SK-N-SH (cell line): ENCODE data around the gene GASK1A. TPM values are rescaled to one million over a fixed set of nuclear protein-coding genes. Genes with fewer than 3 reads are reported as not detected.

Experiments
- CTCF ChIA-PET: fragments of 300-600, 350-600 bp; formaldehyde crosslinking; extraction: SDS; loops from one replicate; lab custom pipeline; 2021; lab: Yijun Ruan, JAX
- POLR2A ChIA-PET: fragments of 350-600 bp; sonication (Branson Sonifier 250); formaldehyde crosslinking; extraction: SDS; loops from one replicate; lab custom pipeline; 2020; ENCODE audit warnings: antibody characterized with exemption, inconsistent platforms; lab: Yijun Ruan, JAX
- DNase-seq: peaks from one replicate; pipeline ENCODE4 v3.0.0; 2012
- H2AFZ ChIP-seq: fragments of 200-600 bp; sonication (generic); 2 replicates; pipeline ENCODE4 v1.8.1; 2016; ENCODE audit warnings: antibody characterized with exemption, mild to moderate bottlenecking, low read depth
- H3F3A ChIP-seq: fragments of 200-600 bp; sonication (generic); replicated peaks from 2 replicates; pipeline ENCODE3; 2016; ENCODE audit warnings: antibody characterized with exemption, mild to moderate bottlenecking; ENCODE audit not compliant: insufficient read depth
- H3K27ac ChIP-seq, 2 experiments: fragments of 200-500 bp in 1 of 2; fragments of 200-600 bp in 1 of 2; sonication (Bioruptor generic) in 1 of 2; sonication (generic), shearing (Covaris generic) in 1 of 2; 2 replicates each; pipeline versions ENCODE4 v1.5.1 to v1.6.1; 2014 to 2016; ENCODE audit warnings: low read depth in 2 of 2, inconsistent platforms in 1 of 2, low read length in 1 of 2, mild to moderate bottlenecking in 1 of 2, mixed read lengths in 1 of 2
- H3K27me3 ChIP-seq: fragments of 200-600 bp; sonication (generic), shearing (Covaris generic); 2 replicates; pipeline ENCODE4 v1.6.1; 2016; ENCODE audit warnings: mixed run types; ENCODE audit not compliant: insufficient read depth
- H3K36me3 ChIP-seq, 2 experiments: fragments of 200-500 bp in 1 of 2; fragments of 200-600 bp in 1 of 2; sonication (Bioruptor generic) in 1 of 2; sonication (generic) in 1 of 2; replicated peaks in 1 of 2; 2 replicates each; pipeline versions ENCODE3 to v1.5.1; 2014 to 2016; ENCODE audit warnings: low read length in 1 of 2, mild to moderate bottlenecking in 1 of 2; ENCODE audit not compliant: insufficient read depth in 2 of 2, control insufficient read depth in 1 of 2
- H3K4me1 ChIP-seq, 2 experiments: fragments of 200-500 bp in 1 of 2; fragments of 200-600 bp in 1 of 2; sonication (Bioruptor generic) in 1 of 2; sonication (generic), shearing (Covaris generic) in 1 of 2; 2 replicates each; pipeline versions ENCODE4 v1.5.1 to v1.6.1; 2014 to 2016; ENCODE audit warnings: low read depth in 1 of 2, low read length in 1 of 2, mixed run types in 1 of 2; ENCODE audit not compliant: insufficient read depth in 2 of 2, control insufficient read depth in 1 of 2
- H3K4me2 ChIP-seq: fragments of 200-600 bp; sonication (generic), shearing (Covaris generic); 2 replicates; pipeline ENCODE4 v1.6.1; 2017; ENCODE audit warnings: mixed run types
- H3K4me3 ChIP-seq, 2 experiments: fragments of 200-500 bp in 1 of 2; fragments of 200-600 bp in 1 of 2; sonication (Bioruptor generic) in 1 of 2; sonication (generic), shearing (Covaris generic) in 1 of 2; 2 replicates each; pipeline versions ENCODE4 v1.5.1 to v1.8.1; 2014 to 2016; ENCODE audit warnings: low read depth in 2 of 2, inconsistent platforms in 1 of 2, low read length in 1 of 2, mild to moderate bottlenecking in 1 of 2, mixed read lengths in 1 of 2, moderate library complexity in 1 of 2
- H3K79me2 ChIP-seq: fragments of 200-600 bp; sonication (generic); 2 replicates; pipeline ENCODE4 v1.8.1; 2017; ENCODE audit warnings: mild to moderate bottlenecking; ENCODE audit not compliant: insufficient read depth
- H3K9ac ChIP-seq: fragments of 200-600 bp; sonication (generic); 2 replicates; pipeline ENCODE4 v1.6.1; 2017; ENCODE audit warnings: mixed run types
- H3K9me2 ChIP-seq: fragments of 200-600 bp; sonication (generic); 2 replicates; pipeline ENCODE4 v1.6.1; 2017; ENCODE audit warnings: mixed run types
- H3K9me3 ChIP-seq: fragments of 200-600 bp; sonication (generic); 2 replicates; pipeline ENCODE4 v1.6.1; 2017; ENCODE audit warnings: mixed run types, mild to moderate bottlenecking, moderate library complexity
- H4K20me1 ChIP-seq: fragments of 200-600 bp; sonication (generic); 2 replicates; pipeline ENCODE4 v1.6.1; 2017; ENCODE audit warnings: mild to moderate bottlenecking, mixed run types; ENCODE audit not compliant: insufficient read depth
- EZH2phosphoT487 ChIP-seq: fragments of 200-600 bp; sonication (generic); IDR thresholded peaks from 2 replicates; pipeline ENCODE4 v1.6.1; 2017; ENCODE audit warnings: low read depth, mixed run types, mild to moderate bottlenecking, antibody characterized with exemption, moderate library complexity, borderline replicate concordance
- FOSL2 ChIP-seq: IDR thresholded peaks from 2 replicates; pipeline ENCODE4 v1.4.0; 2012; ENCODE audit warnings: low read depth, mild to moderate bottlenecking, moderate library complexity, borderline replicate concordance
- IRF3 ChIP-seq: fragments of 150-350 bp; IDR thresholded peaks from 2 replicates; pipeline ENCODE4 v1.6.1; 2016; ENCODE audit warnings: mild to moderate bottlenecking, low read depth, low read length
- MXI1 ChIP-seq: IDR thresholded peaks from 2 replicates; pipeline ENCODE4 v1.6.1; 2012; ENCODE audit warnings: mild to moderate bottlenecking, low read depth, low read length, improper control_type of control experiment
- PBX3 ChIP-seq: IDR thresholded peaks from 2 replicates; pipeline ENCODE4; 2012
- REST ChIP-seq: IDR thresholded peaks from 2 replicates; pipeline ENCODE4 v1.6.1; 2012; ENCODE audit warnings: mild to moderate bottlenecking, low read depth, low read length, moderate library complexity
- USF1 ChIP-seq: IDR thresholded peaks from 2 replicates; pipeline ENCODE4 v1.4.0; 2012; ENCODE audit warnings: low read depth, borderline replicate concordance
- YY1 ChIP-seq: IDR thresholded peaks from 2 replicates; pipeline ENCODE4 v1.4.0; 2012; ENCODE audit warnings: low read depth, mild to moderate bottlenecking
- WGBS: methylation state at CpG from one replicate; pipeline ENCODE4 v1.1.6; 2017; ENCODE audit warnings: low lambda C conversion rate; 5-methylcytosine and 5-hydroxymethylcytosine counted together
- polyA plus RNA-seq, 3 experiments: library from polyadenylated mRNA; depleted of rRNA; stranded (reverse); fragments of >200 nt; gene quantifications; 2 replicates each; pipeline ENCODE4 v1.2.3, GENCODE V29; 2012
- TF ChIP-seq, protein P1 (sequence below): IDR thresholded peaks from 2 replicates; pipeline ENCODE4 v1.4.0; 2012; ENCODE audit warnings: low read depth

Gene GASK1A
- polyA plus RNA-seq, 1 of the 3 experiments (the other 2 are of a cell fraction) = not detected

DNA sequence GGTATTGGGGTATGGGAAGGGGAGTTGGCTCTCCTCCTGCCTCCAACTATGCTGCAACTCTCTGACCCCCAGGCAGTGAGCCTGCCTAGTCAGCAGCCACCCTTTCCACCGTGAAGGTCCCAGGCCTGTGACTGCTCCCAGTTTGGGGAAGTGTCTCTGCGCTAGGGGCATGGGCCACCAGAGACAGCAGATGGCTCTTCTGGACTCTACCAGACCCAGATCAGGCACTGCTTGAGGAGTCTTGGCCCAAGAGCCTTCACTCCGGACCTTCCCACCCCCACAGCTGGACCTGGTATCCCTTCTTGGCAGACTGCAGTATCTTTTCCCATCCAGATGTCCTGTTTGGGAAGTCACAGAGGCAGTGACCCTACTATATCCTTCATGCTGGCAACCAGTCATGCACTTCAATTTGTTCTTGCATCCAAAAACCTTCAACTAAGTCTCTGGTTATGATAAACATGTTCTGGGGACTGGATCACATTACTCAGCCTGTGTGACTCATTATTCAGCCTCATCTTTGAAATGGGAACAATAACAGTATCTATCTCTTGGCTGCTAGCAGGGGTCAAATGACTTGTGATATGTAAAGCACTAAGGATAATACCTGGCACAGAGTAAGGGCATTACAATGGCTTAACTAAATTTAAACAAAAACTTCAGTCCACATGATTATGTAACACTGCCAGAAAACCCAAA is 64.1 kb downstream of the GASK1A start:
- Histone ChIP-seq H3K27me3 (no peaks in the 10 kb centered on the region), H3K36me3 (no peaks in the 10 kb centered on the region), H3K4me1 (no peaks in the 10 kb centered on the region), H3K9me2 (no peaks in the 10 kb centered on the region), H2AFZ (no peak overlapping the region), H3K9ac (no peak overlapping the region), H3K27ac (no peak overlapping the region), H3K4me2 (no peak overlapping the region), H4K20me1 (no peaks in the 10 kb centered on the region), H3K9me3 (no peaks in the 10 kb centered on the region), H3F3A (no peaks in the 10 kb centered on the region), H3K79me2 (no peaks in the 10 kb centered on the region), H3K4me3 (no peak overlapping the region)
- no CpG with 5 or more reads among the region's 3 CpGs for WGBS
- TF ChIP-seq YY1 (no peak), FOSL2 (no peak), IRF3 (no peak), PBX3 (no peak), USF1 (no peak), REST (no peak), MXI1 (no peak), EZH2phosphoT487 (no peak)
- TF ChIP-seq, protein P1, sequence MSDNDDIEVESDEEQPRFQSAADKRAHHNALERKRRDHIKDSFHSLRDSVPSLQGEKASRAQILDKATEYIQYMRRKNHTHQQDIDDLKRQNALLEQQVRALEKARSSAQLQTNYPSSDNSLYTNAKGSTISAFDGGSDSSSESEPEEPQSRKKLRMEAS = no peak
- ChIA-PET POLR2A (no interaction called here), CTCF (interaction anchor here (1.0 kb wide), 1 partner anchor 460 kb away, joined by 3 read pairs; no protein-coding TSS in a partner anchor)
- DNase-seq = no peak
